Measurements from ENCODE around the gene ZNF844.

DNA sequence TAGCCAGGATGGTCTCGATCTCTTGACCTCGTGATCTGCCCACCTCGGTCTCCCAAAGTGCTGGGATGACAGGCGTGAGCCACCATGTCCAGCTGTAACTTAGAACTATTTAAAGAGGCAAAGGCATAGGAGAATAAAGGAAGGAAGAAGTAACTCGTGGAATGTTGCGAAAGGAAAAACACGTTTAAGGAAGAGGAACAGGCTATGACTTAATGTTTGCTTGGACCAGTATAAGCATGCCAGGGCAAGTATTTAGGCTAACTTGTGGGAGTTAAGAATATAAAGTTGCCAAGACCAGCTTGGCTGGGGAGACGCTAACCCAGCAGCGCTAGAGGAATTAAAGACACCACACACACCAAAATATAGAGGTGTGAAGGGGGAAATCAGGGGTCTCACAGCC is 33.5 kb downstream of the ZNF844 start:
- TF ChIP-seq CTCF (IDR thresholded peaks at IDR 0.05) (no peak), MAX (IDR thresholded peaks at IDR 0.05; ENCODE audit: low read depth) (no peak), ZBTB33 (IDR thresholded peaks at IDR 0.05; ENCODE audit: borderline replicate concordance, low read depth) (no peak)
